ENCODE data around the gene RPL23. TPM values are rescaled to one million over a fixed set of nuclear protein-coding genes. Genes with fewer than 3 reads are reported as not detected.

Gene RPL23
- total RNA-seq, 4 donors from 2014 or later, result 1,382 to 1,902 (median 1,771) TPM

DNA sequence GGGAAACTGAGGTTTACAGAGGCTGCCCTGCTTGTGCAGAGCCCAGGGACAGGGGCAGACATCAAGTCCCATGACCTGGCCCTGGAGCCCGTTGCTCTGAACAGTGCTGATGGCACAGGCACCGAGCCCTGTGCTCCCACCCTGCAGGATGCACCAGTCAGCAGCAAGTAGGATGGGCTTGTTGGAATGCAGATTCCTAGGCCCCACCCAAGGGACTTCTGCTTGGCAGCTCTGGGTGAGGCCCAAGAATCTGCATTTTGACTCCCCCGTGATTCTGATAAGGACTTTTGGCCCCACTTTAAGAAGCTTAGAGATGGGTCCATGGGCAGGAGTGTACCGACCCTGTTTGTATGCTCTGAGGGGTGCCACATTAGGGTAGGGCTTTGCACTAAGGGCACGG lies 39.6 kb upstream of the RPL23 start:
- Histone ChIP-seq H3K36me3 (peaks cover 68% of the 10 kb centered on the region), H3K27ac (peak overlapping the region; percentile 15), H3K27me3 (no peaks in the 10 kb centered on the region), H3K4me3 (no peak overlapping the region), H3K9me3 (no peaks in the 10 kb centered on the region), H3K4me1 (peaks cover 46% of the 10 kb centered on the region)
- TF ChIP-seq EP300 (IDR thresholded peaks at IDR 0.05) (no peak), CTCF (IDR thresholded peaks at IDR 0.05) (no peak), POLR2AphosphoS5 (IDR thresholded peaks at IDR 0.05) (no peak), POLR2A (IDR thresholded peaks at IDR 0.05) (no peak)
- DNase-seq (ENCODE audit: low spot score in 2 of 2), result no peak
- 90% methylated on average over 5 of the region's 5 CpGs for WGBS

GRCh38 chr17:38892620-38893019 lies 39.1 kb upstream of the RPL23 start:
- Histone ChIP-seq H3K4me3 (no peak overlapping the region), H3K4me1 (peaks cover 44% of the 10 kb centered on the region), H3K9me3 (no peaks in the 10 kb centered on the region), H3K36me3 (peaks cover 72% of the 10 kb centered on the region), H3K27me3 (no peaks in the 10 kb centered on the region), H3K27ac (no peak overlapping the region)
- 75% methylated on average over 10 of the region's 13 CpGs for WGBS
- no peak for TF ChIP-seq EP300 (IDR thresholded peaks at IDR 0.05)
- no peak for TF ChIP-seq CTCF (IDR thresholded peaks at IDR 0.05)
- no peak for TF ChIP-seq POLR2A (IDR thresholded peaks at IDR 0.05)
- no peak for TF ChIP-seq POLR2AphosphoS5 (IDR thresholded peaks at IDR 0.05)
- no peak for DNase-seq (ENCODE audit: low spot score in 2 of 2)

GRCh38 chr17:38892083-38892482 lies 38.6 kb upstream of the RPL23 start:
- Histone ChIP-seq H3K27me3 (no peaks in the 10 kb centered on the region), H3K4me3 (no peak overlapping the region), H3K9me3 (no peaks in the 10 kb centered on the region), H3K4me1 (peaks cover 44% of the 10 kb centered on the region), H3K27ac (no peak overlapping the region), H3K36me3 (peaks cover 76% of the 10 kb centered on the region)
- WGBS, result 90% methylated on average over 4 of the region's 4 CpGs
- DNase-seq (ENCODE audit: low spot score in 2 of 2), result no peak
- TF ChIP-seq EP300 (IDR thresholded peaks at IDR 0.05), result no peak
- TF ChIP-seq POLR2AphosphoS5 (IDR thresholded peaks at IDR 0.05), result no peak
- TF ChIP-seq CTCF (IDR thresholded peaks at IDR 0.05), result no peak
- TF ChIP-seq POLR2A (IDR thresholded peaks at IDR 0.05), result no peak

DNA sequence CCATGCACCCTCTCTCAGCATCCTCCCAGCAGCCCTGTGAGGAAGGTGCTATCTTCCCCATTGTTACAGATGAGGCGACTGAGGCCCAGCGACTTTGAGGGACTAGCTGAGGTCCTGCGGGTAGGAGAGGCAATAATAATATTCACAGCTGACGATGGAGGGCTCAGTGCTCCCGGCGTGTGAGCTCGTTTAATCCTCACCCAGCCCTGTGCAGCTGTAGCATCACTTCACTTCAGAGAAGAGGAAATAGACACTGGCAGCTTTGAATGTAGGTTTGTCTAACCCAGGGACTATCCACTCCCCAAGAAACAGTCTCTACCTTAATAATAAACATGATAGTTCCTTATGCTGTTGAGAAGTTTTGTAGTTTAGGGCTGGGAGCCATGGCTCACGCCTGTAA lies 37.9 kb upstream of the RPL23 start:
- Histone ChIP-seq H3K27ac (no peak overlapping the region), H3K36me3 (peaks cover 76% of the 10 kb centered on the region)
- TF ChIP-seq POLR2A (IDR thresholded peaks at IDR 0.05), result no peak
- no peak for TF ChIP-seq CTCF (IDR thresholded peaks at IDR 0.05)
- no peak for TF ChIP-seq POLR2AphosphoS5 (IDR thresholded peaks at IDR 0.05)
- TF ChIP-seq EP300 (IDR thresholded peaks at IDR 0.05), result no peak

GRCh38 chr17:38890410-38890746 lies 36.9 kb upstream of the RPL23 start:
- 87% methylated on average over 5 of the region's 8 CpGs for WGBS
- Histone ChIP-seq H3K4me1 (peaks cover 46% of the 10 kb centered on the region), H3K4me3 (no peak overlapping the region), H3K36me3 (peaks cover 70% of the 10 kb centered on the region), H3K27me3 (no peaks in the 10 kb centered on the region), H3K27ac (no peak overlapping the region), H3K9me3 (no peaks in the 10 kb centered on the region)
- DNase-seq (ENCODE audit: low spot score in 2 of 2), result no peak
- TF ChIP-seq POLR2A (IDR thresholded peaks at IDR 0.05) (no peak), CTCF (IDR thresholded peaks at IDR 0.05) (no peak), EP300 (IDR thresholded peaks at IDR 0.05) (no peak), POLR2AphosphoS5 (IDR thresholded peaks at IDR 0.05) (no peak)

More for the DNA sequence above, 37.9 kb upstream of the RPL23 start:
- H3K27me3 ChIP-seq, result no peaks in the 10 kb centered on the region
- 81% methylated on average over 8 of the region's 8 CpGs for WGBS
- peaks cover 44% of the 10 kb centered on the region for H3K4me1 ChIP-seq
- H3K4me3 ChIP-seq, result no peak overlapping the region
- no peaks in the 10 kb centered on the region for H3K9me3 ChIP-seq
- no peak for DNase-seq (ENCODE audit: low spot score in 2 of 2)

Measured in suprapubic skin (tissue), 4 donors.